GM19193 (cell line): ENCODE measurements around the gene TEKTIP1.

Source experiments
- POLR2A ChIP-seq: IDR thresholded peaks from 4 replicates; pipeline ENCODE4 v1.6.1; 2011; ENCODE audit not compliant: insufficient read depth, insufficient read length; ENCODE audit errors: extremely low read depth

TEKTIP1 gene

DNA sequence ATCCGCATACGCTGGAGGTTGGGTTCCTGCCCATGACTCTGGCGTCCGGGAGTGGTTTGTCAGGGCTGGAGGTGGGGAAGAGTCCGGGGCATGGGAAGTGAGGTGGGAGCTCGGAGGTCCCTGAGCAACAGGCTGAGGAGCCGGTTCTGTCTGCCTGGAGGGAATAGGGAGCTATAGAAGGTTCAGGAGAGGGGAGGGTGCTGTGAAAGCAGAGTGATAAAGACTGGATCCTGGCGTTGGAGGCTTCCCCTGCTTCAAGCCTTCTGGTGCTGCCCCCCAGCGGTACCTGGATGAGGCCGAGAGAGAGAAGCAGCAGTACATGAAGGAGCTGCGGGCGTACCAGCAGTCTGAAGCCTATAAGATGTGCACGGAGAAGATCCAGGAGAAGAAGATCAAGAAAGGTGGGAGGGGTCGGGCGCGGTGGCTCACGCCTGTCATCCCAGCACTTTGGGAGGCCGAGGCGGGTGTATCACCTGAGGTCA is 36.3 kb downstream of the TEKTIP1 start:
- TF ChIP-seq POLR2A: no peak

DNA sequence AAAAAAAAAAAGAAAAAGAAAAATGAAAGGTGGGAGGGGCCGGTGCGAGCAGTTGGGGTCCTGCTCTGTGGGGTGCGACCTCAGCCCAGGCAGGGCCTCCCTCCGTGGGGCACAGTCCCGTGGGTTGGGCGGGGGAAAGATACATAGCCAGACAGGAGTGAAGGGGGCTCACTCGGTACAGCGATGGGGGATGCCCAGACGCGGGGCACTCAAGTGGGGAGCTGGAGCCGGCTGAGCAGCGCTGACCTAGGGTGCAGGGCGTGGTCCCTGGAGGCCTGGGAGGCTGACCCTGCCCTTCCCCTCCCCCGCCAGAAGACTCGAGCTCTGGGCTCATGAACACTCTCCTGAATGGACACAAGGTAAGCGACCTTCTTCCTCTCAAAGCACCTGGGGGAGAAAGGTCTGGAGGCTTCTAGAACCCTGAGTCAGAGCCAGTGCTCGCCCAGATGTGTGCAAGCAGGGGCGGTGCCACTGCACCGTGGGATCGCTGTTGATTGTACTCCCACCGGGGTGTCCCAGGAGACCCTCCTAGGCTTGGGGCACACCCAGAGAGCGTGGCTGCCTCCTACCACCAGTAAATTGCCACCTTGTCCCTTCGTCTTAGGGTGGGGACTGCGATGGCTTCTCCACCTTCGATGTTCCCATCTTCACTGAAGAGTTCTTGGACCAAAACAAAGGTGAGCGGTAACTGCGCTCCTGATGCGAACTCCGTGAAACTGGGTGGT is 37.1 kb downstream of the TEKTIP1 start:
- no peak for TF ChIP-seq POLR2A

DNA sequence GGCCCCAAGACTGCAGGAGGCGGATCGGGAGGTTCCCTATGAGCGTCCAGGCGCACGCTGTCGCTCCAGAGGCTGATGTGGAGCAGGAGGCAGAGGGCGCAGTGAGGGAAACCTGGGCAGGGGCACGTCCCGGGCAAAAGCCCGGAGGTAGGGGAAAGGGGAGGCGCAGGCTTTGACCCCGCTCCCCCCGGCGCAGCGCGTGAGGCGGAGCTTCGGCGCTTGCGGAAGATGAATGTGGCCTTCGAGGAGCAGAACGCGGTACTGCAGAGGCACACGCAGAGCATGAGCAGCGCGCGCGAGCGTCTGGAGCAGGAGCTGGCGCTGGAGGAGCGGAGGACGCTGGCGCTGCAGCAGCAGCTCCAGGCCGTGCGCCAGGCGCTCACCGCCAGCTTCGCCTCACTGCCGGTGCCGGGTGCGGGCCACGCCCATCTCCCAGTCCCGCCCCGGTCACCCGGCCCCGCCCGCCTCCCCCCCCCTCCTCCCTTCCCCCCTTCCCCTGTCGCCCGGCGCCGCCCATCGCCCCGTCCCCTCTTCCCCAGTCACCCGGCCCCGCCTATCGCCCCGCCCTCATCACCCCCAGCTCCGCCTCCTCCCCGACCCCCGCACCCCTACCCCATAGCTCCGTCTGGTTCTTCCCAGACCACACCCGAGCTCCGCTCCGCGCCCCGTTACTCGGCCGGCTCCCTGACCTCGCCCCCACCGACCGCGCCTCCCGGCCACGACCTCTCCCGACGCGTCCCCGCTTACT is 37.9 kb downstream of the TEKTIP1 start:
- TF ChIP-seq POLR2A: no peak

DNA sequence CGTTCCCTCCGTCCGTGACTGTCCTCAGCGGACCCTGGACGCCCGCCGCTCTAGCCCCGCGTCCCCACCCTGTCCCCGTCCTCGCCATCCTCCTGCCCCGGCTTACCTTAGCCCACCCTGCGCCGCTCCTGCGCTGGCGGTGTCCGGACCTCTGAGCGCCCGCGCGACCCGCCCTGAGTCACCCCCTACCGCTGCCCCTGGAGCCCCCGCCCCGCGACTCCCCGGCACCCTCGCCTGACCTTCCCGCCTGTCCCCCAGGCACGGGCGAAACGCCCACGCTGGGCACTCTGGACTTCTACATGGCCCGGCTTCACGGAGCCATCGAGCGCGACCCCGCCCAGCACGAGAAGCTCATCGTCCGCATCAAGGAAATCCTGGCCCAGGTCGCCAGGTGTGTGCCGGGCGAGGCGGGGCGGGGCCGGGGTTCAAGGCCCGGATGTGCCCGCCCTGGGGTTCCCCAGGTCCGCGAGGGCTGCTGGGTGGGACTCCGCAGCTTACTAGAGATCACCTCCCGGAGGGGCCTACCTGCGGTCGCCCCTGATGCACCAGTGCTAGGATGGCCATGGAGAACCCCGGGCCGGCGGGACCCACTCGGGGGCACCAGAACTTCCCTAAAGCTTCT is 38.9 kb downstream of the TEKTIP1 start:
- no peak for TF ChIP-seq POLR2A

DNA sequence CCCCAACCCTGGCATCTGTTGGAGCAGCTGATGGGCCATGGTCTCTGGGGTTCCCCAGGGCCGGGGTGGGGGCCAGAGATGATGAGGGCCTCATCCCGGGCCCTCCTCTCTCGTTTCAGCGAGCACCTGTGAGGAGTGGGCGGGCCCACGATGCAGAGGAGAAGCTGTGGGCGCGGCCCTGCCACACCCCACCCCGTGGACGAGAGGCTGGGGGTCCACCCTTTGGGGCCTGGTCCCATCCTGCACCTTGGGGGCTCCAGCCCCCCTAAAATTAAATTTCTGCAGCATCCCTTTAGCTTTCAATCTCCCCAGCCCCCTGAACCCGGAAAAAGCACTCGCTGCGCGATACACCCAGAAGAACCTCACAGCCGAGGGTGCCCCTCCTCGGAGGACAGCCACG is 39.4 kb downstream of the TEKTIP1 start:
- TF ChIP-seq POLR2A: no peak

DNA sequence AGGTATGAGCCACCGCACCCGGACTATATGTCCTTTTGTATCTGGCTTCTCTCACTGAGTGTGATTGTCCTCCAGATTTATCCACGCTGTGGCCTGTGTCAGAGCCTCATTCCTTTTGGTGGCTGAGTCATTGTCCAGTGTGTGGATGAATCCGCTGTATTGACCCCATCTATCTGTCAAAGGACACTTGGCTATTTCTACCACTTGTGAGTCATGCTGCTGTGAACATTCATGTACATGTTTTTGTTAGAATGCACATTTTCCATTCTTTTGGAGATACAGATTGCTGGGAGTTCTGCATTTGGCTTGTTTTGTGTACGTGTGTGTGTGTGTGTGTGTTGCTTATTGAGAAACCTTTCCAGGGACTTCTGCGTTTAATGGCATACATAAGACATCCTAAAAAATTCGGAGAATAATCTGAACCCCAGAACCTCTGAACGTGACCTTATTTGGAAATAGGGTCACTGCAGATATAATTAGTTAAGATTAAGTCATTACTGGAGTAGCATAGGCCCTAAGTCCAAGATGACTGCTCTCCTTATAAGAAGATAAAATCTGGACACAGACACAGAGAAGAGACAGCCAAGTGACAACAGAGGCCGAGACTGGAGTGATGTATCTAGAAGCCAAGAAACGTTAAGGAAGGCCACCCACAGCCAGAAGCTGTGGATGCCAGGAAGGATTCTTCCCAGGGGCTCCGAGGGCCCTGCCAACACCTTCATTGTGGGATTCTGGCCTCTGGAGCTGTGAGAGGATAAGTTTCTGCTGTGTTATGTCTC is 41.4 kb downstream of the TEKTIP1 start:
- no peak for TF ChIP-seq POLR2A

DNA sequence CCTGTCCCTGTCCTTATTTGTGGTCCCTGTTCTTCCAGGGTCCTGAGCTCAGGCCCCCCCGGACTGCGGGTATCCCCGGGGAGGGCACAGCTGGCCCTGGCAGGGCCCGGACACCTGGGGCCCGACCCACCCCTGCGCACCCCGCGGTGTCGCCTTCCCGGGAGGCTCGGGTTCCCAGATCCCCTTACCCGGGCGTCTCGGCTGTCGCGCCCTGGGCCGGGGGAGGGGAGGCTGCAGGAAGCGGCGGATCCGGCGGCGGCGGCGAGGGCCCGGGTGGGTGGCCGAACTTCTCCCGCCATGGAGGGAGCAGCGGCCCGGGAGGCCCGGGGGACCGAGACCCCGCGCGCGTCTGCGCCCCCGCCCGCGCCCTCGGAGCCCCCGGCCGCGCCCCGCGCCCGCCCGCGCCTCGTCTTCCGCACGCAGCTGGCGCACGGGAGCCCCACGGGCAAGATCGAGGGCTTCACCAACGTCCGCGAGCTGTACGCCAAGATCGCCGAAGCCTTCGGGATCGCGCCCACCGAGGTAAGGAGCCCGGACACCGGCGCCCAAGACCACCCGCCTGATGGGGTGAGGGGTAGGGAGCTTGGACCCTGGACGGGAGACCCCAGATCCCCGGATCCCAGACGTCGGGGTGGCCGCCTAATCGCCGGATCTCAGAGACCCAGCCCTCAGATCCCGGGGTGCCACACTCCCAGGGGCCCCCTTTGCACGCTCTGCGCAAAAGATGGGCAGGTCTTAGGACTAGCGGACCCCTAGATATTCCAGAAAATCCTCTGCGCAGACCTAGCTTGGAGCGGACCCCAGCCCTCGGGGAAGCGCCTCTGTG is 46.5 kb downstream of the TEKTIP1 start, which contains the start of gene GIPC3:
GIPC3 (plus strand) TSS at position 178 of the 826 bp plus-strand sequence; CDS start at position 298, 120 bp downstream.
- no peak for TF ChIP-seq POLR2A

DNA sequence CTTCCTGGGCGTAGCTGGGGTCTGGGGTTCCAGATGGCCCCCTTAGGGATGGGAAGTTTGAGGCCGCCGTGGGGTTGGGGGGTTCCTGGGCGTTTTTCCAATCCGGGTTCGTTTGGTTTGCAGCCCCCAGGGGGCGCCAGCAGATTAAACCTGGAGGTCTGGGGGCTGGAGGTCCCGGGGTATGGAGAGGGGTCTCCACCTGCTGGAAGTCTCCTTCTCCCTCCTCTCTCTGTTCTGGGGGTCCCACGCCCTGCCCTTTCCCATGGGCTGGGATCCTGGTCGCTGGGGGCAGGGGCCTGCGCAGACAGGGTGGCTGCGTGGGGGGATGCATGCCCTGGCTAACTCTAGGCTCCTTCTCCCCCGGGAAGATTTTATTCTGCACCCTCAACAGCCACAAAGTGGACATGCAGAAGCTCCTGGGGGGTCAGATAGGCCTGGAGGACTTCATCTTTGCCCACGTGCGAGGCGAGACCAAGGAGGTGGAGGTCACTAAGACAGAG is 47.2 kb downstream of the TEKTIP1 start:
- TF ChIP-seq POLR2A: no peak

DNA sequence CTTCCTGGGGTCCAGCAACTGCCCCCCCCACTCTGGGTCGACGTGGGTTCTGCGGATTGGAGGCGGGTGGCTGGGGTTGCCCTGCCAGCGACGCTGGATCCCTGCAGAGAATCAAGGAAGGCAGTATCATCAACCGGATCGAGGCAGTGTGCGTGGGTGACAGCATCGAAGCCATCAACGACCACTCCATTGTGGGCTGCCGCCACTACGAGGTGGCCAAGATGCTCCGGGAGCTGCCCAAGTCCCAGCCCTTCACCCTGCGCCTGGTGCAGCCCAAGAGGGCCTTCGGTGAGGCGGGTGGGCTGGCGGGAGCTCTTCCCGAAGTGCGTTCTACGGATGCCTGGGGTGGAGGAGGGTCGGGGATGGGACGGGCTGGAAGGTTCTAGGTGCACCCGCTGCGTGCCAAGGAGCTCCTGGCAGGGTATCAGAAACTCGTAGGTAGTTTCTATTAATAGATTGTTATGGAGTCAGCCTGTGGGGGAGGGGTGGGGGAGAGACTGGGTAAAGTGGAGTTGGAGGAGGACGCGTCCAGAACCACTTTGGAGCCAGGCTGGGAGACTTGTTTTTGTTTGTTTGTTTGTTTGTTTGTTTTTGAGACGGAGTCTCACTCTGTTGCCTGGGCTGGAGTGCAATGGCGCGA is 47.9 kb downstream of the TEKTIP1 start:
- no peak for TF ChIP-seq POLR2A

DNA sequence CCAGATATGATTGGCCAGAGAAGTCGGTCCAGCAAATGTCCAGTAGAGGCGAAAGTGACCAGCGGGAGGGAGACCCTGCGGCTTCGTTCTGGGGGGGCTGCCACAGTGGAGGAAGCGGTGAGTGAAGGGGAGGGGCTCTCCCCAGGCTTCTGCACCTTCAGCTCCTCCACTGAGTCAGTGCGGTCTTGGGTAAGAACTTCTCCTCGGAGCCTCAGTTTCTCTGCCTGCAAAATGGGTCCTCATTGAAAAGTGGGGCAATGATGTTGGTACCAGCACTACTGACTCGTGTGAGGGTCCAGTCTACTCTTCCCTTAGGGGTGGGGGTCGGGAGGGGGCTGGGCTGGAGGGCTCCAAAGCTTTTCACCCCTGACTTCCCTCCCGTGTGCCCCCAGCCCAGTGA is 50.5 kb downstream of the TEKTIP1 start:
- no peak for TF ChIP-seq POLR2A

DNA sequence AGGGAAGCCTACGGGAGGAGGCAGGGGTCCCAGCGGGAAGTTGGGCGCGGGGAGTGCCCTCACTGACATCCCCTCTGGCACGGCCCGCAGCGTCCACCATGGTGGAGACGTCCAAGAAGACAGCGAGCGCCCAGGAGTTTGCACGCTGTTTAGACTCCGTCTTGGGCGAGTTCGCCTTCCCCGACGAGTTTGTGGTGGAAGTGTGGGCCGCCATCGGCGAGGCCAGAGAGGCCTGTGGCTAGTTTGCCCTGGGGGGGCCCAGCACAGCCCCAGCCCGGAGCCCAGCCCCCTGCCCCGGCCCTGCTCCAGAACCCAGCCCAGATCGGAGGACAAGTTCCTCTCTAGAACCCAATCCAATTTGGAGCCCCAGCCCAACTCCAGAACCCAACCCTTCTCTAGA is 51.0 kb downstream of the TEKTIP1 start:
- TF ChIP-seq POLR2A: no peak

DNA sequence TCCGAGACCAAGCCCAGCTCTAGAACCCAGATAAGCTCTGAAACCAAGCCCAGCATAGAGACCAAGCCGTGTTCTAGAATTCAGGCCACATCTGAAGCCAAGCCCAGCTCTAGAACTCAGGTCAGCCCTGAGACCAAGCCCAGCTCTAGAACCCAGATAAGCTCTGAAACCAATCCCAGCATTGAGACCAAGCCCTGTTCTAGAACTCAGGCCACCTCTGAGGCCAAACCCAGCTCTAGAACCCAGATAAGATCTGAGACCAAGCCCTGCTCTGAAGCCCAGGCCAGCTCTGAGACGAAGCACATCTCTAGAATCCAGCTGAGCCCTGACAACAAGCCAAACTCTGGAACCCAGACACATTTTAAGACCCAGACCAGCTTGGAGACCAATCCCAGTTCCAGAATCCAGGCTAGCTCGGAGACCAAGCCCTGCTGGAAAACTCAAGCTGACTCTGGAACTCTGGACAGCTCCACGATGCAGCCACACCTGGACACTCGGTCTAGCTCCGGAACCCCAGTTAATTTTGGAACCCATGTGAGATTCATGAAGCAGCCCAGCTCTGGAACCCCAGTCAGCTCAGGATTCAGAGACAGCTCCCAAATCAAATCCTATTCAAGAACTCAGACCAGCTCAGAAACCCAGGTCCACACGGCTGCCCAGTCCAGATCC is 52.2 kb downstream of the TEKTIP1 start:
- no peak for TF ChIP-seq POLR2A

DNA sequence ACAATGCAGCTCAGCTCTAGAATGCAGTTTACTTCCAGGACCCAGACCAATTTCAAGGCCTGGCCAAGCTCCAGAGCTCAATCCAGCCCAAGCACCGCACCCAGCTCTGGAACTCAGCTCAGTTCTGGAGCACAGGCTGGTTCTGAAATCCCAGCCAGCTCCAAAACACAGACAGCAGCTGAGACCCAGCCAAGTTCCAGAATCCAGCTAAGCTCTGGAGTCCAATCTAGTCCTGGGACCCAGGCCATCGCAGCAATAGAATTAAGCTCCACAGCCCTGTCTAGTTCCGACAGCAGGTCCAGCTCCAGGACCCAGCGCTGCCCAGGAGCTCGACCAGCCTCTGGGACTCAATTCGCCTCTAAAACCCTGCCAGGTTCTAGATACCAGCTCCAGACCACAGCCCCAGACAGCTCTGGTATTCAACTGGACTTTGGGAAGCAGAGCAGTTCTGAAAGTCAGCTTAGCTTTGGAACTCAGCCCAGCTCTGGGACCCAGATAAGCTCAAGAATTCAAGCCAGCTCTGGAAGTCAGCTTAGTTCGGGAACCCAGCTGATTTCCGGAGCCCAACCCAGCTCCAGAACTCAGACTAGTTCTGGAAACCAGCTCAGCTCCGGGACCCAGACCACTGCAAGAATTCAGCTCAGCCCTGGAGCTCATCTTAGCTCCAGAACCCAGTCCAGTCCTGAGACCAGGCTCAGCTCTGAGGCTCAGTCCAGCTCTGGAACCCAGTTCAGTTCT is 53.1 kb downstream of the TEKTIP1 start:
- TF ChIP-seq POLR2A: no peak

DNA sequence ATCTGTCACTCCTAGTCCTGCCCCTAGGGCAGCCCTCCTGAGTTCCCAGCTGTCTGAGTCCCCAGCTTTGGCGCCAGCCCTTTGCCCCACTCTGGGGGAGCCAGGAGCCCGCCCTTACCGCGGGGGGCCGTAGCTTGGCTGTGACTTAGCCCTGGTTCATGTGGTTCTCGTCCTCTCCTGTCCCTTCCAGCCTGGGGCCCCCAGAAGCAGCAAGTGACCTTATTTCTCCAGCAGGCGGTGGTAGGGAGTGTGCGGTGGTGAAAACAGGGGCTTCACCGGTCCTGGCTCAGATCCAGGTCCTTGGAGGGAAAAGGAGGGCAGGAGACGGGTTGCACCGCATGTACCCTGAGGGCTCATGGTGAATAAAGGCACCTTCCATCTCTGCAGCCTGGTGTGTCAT is 54.2 kb downstream of the TEKTIP1 start:
- no peak for TF ChIP-seq POLR2A
